GM12892 (cell line): Measurements from ENCODE around the gene GH2.
"Not testable (repeated sequence)": the region's sequence is repeated elsewhere in the genome, so short reads cannot be mapped to it uniquely, and the experiment has no call there.

Source experiments
- POLR2A ChIP-seq: IDR thresholded peaks from 2 replicates; pipeline ENCODE4 v1.6.1; 2011; ENCODE audit warnings: low read depth, low read length, control low read depth
- POLR2AphosphoS5 ChIP-seq: IDR thresholded peaks from 2 replicates; pipeline ENCODE4 v1.6.1; 2011; ENCODE audit warnings: low read depth, low read length, control low read depth

DNA sequence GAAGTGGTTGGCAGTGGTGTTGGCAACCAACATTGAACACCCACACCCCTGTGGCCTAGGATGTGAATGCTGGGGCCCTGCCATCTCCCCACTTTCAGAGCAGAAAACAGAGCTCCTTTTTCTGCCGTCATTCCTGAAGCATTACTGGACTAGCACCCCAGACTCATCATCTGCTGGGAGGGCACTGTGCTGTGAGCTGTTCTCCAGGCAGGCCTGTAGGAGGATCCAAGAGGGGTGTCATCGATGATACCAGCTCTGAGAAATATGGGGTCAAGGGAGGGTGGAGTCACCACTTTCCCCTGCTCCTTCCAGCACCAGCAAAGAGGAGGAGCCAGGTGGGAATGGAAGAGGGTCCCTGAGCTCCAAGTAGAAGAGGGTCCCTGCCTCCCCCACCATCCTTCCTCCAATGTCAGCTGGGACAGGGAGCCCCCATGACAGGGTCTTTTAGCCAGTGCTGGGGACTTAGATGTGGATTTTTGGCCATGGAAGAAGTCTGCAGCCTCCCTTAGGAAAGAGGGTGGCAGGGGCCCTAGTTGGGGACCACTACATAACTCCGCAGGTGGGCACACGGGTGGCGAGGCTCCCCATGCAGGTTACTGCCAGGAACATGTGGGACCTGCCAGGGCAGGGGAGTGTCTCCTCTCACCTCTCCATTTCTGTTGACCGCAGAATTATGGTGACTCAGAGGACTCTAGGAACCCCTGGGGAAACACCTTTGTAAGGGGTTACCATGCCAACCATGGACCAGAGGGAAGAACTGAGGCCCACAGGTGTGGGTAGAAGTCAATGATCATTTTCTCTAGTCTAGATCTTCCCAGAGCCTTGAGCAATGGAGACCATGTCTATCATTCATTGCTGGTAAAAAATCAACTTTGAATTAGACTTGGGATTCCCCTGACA lies 17.4 kb upstream of the GH2 start:
- TF ChIP-seq POLR2AphosphoS5, POLR2A: not testable (repeated sequence)
